Keratinocyte (primary cell): ENCODE data around the gene OTOG.

Source experiments
- EZH2 ChIP-seq: IDR thresholded peaks from one replicate; pipeline ENCODE4 v1.6.1; 2012; ENCODE audit warnings: inconsistent platforms, mild to moderate bottlenecking, low read length, moderate library complexity
- TF ChIP-seq, protein P1 (sequence below), 3 experiments: IDR thresholded peaks in 1 of 3; conservative IDR thresholded peaks in 1 of 3; optimal IDR thresholded peaks in 1 of 3; 2 replicates in 2 of 3; 3 replicates in 1 of 3; pipeline versions ENCODE3 to v1.5.1; 2011; ENCODE audit warnings: low read length in 3 of 3, mild to moderate bottlenecking in 3 of 3, moderate library complexity in 2 of 3, control low read depth in 1 of 3, inconsistent platforms in 1 of 3; ENCODE audit not compliant: insufficient read depth in 2 of 3; ENCODE audit errors: extremely low read depth in 1 of 3

DNA sequence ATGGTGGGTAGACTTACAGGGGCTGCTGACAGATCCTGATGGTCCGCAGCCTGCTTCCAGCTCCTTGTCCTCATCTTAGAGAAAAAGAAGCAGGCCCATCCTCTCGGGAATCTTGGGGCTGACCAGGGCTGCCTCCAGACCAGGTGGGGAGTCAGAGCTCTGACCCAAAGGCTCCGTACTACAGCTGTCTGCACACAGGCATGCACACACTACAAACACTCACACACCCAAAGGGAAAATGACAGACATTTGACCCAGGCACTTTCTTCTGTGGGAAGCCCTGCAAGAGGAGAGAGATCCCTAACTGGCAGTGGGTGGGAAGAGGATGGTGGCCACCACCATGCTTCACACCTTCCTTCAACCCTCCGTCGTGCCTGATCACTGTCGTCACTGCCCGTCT, 125.4 kb downstream of the OTOG start:
- no peak for TF ChIP-seq EZH2
- TF ChIP-seq, protein P1, sequence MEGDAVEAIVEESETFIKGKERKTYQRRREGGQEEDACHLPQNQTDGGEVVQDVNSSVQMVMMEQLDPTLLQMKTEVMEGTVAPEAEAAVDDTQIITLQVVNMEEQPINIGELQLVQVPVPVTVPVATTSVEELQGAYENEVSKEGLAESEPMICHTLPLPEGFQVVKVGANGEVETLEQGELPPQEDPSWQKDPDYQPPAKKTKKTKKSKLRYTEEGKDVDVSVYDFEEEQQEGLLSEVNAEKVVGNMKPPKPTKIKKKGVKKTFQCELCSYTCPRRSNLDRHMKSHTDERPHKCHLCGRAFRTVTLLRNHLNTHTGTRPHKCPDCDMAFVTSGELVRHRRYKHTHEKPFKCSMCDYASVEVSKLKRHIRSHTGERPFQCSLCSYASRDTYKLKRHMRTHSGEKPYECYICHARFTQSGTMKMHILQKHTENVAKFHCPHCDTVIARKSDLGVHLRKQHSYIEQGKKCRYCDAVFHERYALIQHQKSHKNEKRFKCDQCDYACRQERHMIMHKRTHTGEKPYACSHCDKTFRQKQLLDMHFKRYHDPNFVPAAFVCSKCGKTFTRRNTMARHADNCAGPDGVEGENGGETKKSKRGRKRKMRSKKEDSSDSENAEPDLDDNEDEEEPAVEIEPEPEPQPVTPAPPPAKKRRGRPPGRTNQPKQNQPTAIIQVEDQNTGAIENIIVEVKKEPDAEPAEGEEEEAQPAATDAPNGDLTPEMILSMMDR (optimal IDR thresholded peaks at IDR 0.05 in 1 of 3, IDR thresholded peaks at IDR 0.05 in 1 of 3, conservative IDR thresholded peaks at IDR 0.05 in 1 of 3; ENCODE audit: extremely low read depth in 1 of 3, insufficient read depth in 2 of 3, low read length in 3 of 3) = no peak
